DOHH2 (cell line): ENCODE results near the gene ADGRA1.

Experiments used
- H3F3A ChIP-seq: fragments of 200-600 bp; sonication (generic), shearing (Covaris generic); 2 replicates; pipeline ENCODE4 v1.6.0; 2016; ENCODE audit warnings: antibody characterized with exemption, mild to moderate bottlenecking; ENCODE audit not compliant: control insufficient read depth, insufficient read depth
- H3K27ac ChIP-seq: fragments of 200-600 bp; sonication (generic); 2 replicates; pipeline ENCODE4 v1.5.1; 2014; ENCODE audit warnings: low read depth, mild to moderate bottlenecking, low read length, moderate library complexity
- H3K27me3 ChIP-seq: fragments of 200-600 bp; sonication (generic); 2 replicates; pipeline ENCODE4 v1.6.1; 2014; ENCODE audit warnings: mild to moderate bottlenecking, low read length, mixed read lengths; ENCODE audit not compliant: control insufficient read depth
- H3K36me3 ChIP-seq: fragments of 200-600 bp; sonication (generic); 2 replicates; pipeline ENCODE4 v1.6.1; 2014; ENCODE audit warnings: mild to moderate bottlenecking, low read length, moderate library complexity, mixed read lengths; ENCODE audit not compliant: control insufficient read depth
- H3K4me1 ChIP-seq: fragments of 200-600 bp; sonication (generic); 2 replicates; pipeline ENCODE4 v1.6.1; 2014; ENCODE audit warnings: mild to moderate bottlenecking, low read length, mixed read lengths; ENCODE audit not compliant: control insufficient read depth
- H3K4me2 ChIP-seq: fragments of 200-600 bp; sonication (generic); 2 replicates; pipeline ENCODE4 v1.6.0; 2014; ENCODE audit warnings: mild to moderate bottlenecking, low read length, moderate library complexity
- H3K4me3 ChIP-seq: fragments of 200-600 bp; sonication (generic); 2 replicates; pipeline ENCODE4 v1.5.1; 2014; ENCODE audit warnings: mild to moderate bottlenecking, low read length, mixed read lengths
- H3K79me2 ChIP-seq: fragments of 200-600 bp; sonication (generic); 2 replicates; pipeline ENCODE4 v1.6.1; 2014; ENCODE audit warnings: mild to moderate bottlenecking, low read length, mixed read lengths; ENCODE audit not compliant: control insufficient read depth
- H3K9me2 ChIP-seq: fragments of 200-600 bp; sonication (generic); replicated peaks from 2 replicates; pipeline ENCODE4 v1.6.1; 2014; ENCODE audit warnings: mild to moderate bottlenecking, low read length, mixed read lengths; ENCODE audit not compliant: control insufficient read depth
- H3K9me3 ChIP-seq: fragments of 200-600 bp; sonication (generic); 2 replicates; pipeline ENCODE4 v1.6.1; 2014; ENCODE audit warnings: antibody characterized with exemption, low read length, mixed read lengths; ENCODE audit not compliant: control insufficient read depth, insufficient read depth
- H4K20me1 ChIP-seq: fragments of 200-600 bp; sonication (generic); 2 replicates; pipeline ENCODE4 v1.6.0; 2014; ENCODE audit warnings: low read depth, mild to moderate bottlenecking, antibody characterized with exemption, low read length, moderate library complexity; ENCODE audit not compliant: control insufficient read depth, insufficient read depth
- CTCF ChIP-seq: fragments of 200-600 bp; sonication (generic); IDR thresholded peaks from one replicate; pipeline ENCODE4 v1.5.1; 2014; ENCODE audit warnings: antibody characterized with exemption, mild to moderate bottlenecking, low read depth, low read length; ENCODE audit not compliant: poor library complexity, severe bottlenecking
- EZH2phosphoT487 ChIP-seq: fragments of 200-600 bp; sonication (generic); IDR thresholded peaks from 2 replicates; pipeline ENCODE4 v1.6.1; 2017; ENCODE audit warnings: borderline replicate concordance, mild to moderate bottlenecking, antibody characterized with exemption, low read length, moderate library complexity, mixed read lengths

Gene ADGRA1

GRCh38 chr10:133067149-133068105 lies 20.3 kb upstream of the ADGRA1 start:
- no peak overlapping the region for H3K4me2 ChIP-seq
- H3F3A ChIP-seq = no peaks in the 10 kb centered on the region
- peaks cover 9% of the 10 kb centered on the region; the same call in 1 of the 2 replicates for H3K9me3 ChIP-seq
- no peaks in the 10 kb centered on the region for H3K27me3 ChIP-seq
- H3K36me3 ChIP-seq = no peaks in the 10 kb centered on the region
- no peak overlapping the region for H3K4me3 ChIP-seq
- H4K20me1 ChIP-seq = no peaks in the 10 kb centered on the region
- H3K9me2 ChIP-seq = no peaks in the 10 kb centered on the region
- TF ChIP-seq CTCF (no peak), EZH2phosphoT487 (no peak)
- no peak overlapping the region for H3K27ac ChIP-seq
- H3K4me1 ChIP-seq = no peaks in the 10 kb centered on the region
- no peaks in the 10 kb centered on the region for H3K79me2 ChIP-seq

- Histone ChIP-seq H3K9me3 (peaks cover 3% of the 10 kb centered on the region; the same call in 1 of the 2 replicates), H4K20me1 (no peaks in the 10 kb centered on the region), H3K4me3 (no peak overlapping the region), H3K79me2 (no peaks in the 10 kb centered on the region), H3K36me3 (no peaks in the 10 kb centered on the region), H3K9me2 (no peaks in the 10 kb centered on the region), H3K27me3 (no peaks in the 10 kb centered on the region), H3K4me1 (no peaks in the 10 kb centered on the region), H3K4me2 (no peak overlapping the region), H3K27ac (no peak overlapping the region), H3F3A (no peaks in the 10 kb centered on the region)
- no peak for TF ChIP-seq EZH2phosphoT487
- no peak for TF ChIP-seq CTCF
Observed at GRCh38 chr10:133068111-133069032, 19.4 kb upstream of the ADGRA1 start.

GRCh38 chr10:133069033-133069525 lies 18.6 kb upstream of the ADGRA1 start:
- Histone ChIP-seq H3K4me1 (no peaks in the 10 kb centered on the region), H3K4me2 (no peak overlapping the region)

More at GRCh38 chr10:133069033-133069525, 18.6 kb upstream of the ADGRA1 start:
- H3K9me2 ChIP-seq = no peaks in the 10 kb centered on the region
- H3K36me3 ChIP-seq = no peaks in the 10 kb centered on the region
- H4K20me1 ChIP-seq = no peaks in the 10 kb centered on the region
- no peak for TF ChIP-seq CTCF
- TF ChIP-seq EZH2phosphoT487 = no peak
- H3K27me3 ChIP-seq = no peaks in the 10 kb centered on the region
- H3K9me3 ChIP-seq = peaks cover 3% of the 10 kb centered on the region; the same call in 1 of the 2 replicates
- no peak overlapping the region for H3K4me3 ChIP-seq
- H3F3A ChIP-seq = no peaks in the 10 kb centered on the region
- no peaks in the 10 kb centered on the region for H3K79me2 ChIP-seq
- H3K27ac ChIP-seq = no peak overlapping the region
